ENCODE data around the gene MCM7.
A peak's percentile ranks its signal among the peaks of the same experiment; 100 is the strongest.

MCM7 gene

GRCh38 chr7:100122568-100122967 lies 21.4 kb upstream of the MCM7 start:
- DNase-seq (ENCODE audit: low spot score), result no peak

- no peak for DNase-seq (ENCODE audit: low spot score)
These were observed 20.9 kb upstream of the MCM7 start for GRCh38 chr7:100122067-100122466.

- DNase-seq (ENCODE audit: low spot score), result no peak
These were observed 19.5 kb upstream of the MCM7 start for GRCh38 chr7:100120733-100121036.

GRCh38 chr7:100119970-100120732 lies 19.0 kb upstream of the MCM7 start:
- DNase-seq (ENCODE audit: low spot score), result no peak

GRCh38 chr7:100119072-100119969 lies 18.1 kb upstream of the MCM7 start, which contains the start of the genes CNPY4 and TAF6:
Gene CNPY4, plus strand, starts transcription at chr7:100119634. Its CDS starts 111 bp downstream, at chr7:100119745.
Gene TAF6, minus strand, starts transcription at chr7:100119358. Its CDS starts 5,149 bp downstream, at chr7:100114209.
- peak; percentile 99 for DNase-seq (ENCODE audit: low spot score)

- DNase-seq (ENCODE audit: low spot score), result no peak
These were observed 17.3 kb upstream of the MCM7 start for GRCh38 chr7:100118388-100119071.

- DNase-seq (ENCODE audit: low spot score), result no peak
These were observed 13.8 kb upstream of the MCM7 start for GRCh38 chr7:100115026-100115425.

GRCh38 chr7:100111914-100112313 lies 10.7 kb upstream of the MCM7 start:
- no peak for DNase-seq (ENCODE audit: low spot score)

- DNase-seq (ENCODE audit: low spot score), result no peak
These were observed 10.0 kb upstream of the MCM7 start for GRCh38 chr7:100111156-100111555.

GRCh38 chr7:100109521-100110163 lies 8.4 kb upstream of the MCM7 start:
- no peak for DNase-seq (ENCODE audit: low spot score)

GRCh38 chr7:100107890-100108289 lies 6.7 kb upstream of the MCM7 start:
- DNase-seq (ENCODE audit: low spot score), result no peak

GRCh38 chr7:100107125-100107737 lies 6.0 kb upstream of the MCM7 start:
- no peak for DNase-seq (ENCODE audit: low spot score)

- DNase-seq (ENCODE audit: low spot score), result no peak
These were observed 5.4 kb upstream of the MCM7 start for GRCh38 chr7:100106633-100107032.

- no peak for DNase-seq (ENCODE audit: low spot score)
These were observed 4.3 kb upstream of the MCM7 start for GRCh38 chr7:100105534-100105933.

- no peak for DNase-seq (ENCODE audit: low spot score)
These were observed 2.0 kb upstream of the MCM7 start for GRCh38 chr7:100102950-100103840.

GRCh38 chr7:100100420-100101015 lies 679 bp downstream of the MCM7 start:
- peak; percentile 99 for DNase-seq (ENCODE audit: low spot score)

- DNase-seq (ENCODE audit: low spot score), result no peak
These were observed 1.7 kb downstream of the MCM7 start for GRCh38 chr7:100099452-100099851.

GRCh38 chr7:100098913-100099312 lies 2.3 kb downstream of the MCM7 start:
- DNase-seq (ENCODE audit: low spot score), result no peak

- no peak for DNase-seq (ENCODE audit: low spot score)
These were observed 5.5 kb downstream of the MCM7 start for GRCh38 chr7:100095704-100096103.

GRCh38 chr7:100095289-100095688 lies 5.9 kb downstream of the MCM7 start:
- no peak for DNase-seq (ENCODE audit: low spot score)
